HUES64 (cell line): ENCODE results near the gene COA8.
"Not testable (repeated sequence)": the region's sequence is repeated elsewhere in the genome, so short reads cannot be mapped to it uniquely, and the experiment has no call there.

Source experiments
- H3K27ac ChIP-seq: 2 replicates; pipeline ENCODE4 v1.7.0; 2013; ENCODE audit warnings: low read depth, low read length, inconsistent platforms
- H3K27me3 ChIP-seq: 2 replicates; pipeline ENCODE4 v1.6.1; 2013; ENCODE audit warnings: mild to moderate bottlenecking, low read length; ENCODE audit not compliant: insufficient read depth
- H3K36me3 ChIP-seq: 2 replicates; pipeline ENCODE4 v1.6.1; 2013; ENCODE audit warnings: mild to moderate bottlenecking, low read length; ENCODE audit not compliant: insufficient read depth
- H3K4me1 ChIP-seq: 2 replicates; pipeline ENCODE4 v1.6.1; 2013; ENCODE audit warnings: mild to moderate bottlenecking, low read length, moderate library complexity; ENCODE audit not compliant: insufficient read depth
- H3K4me3 ChIP-seq: 2 replicates; pipeline ENCODE4 v1.5.1; 2013; ENCODE audit warnings: mild to moderate bottlenecking, low read length, moderate library complexity
- H3K9ac ChIP-seq: 2 replicates; pipeline ENCODE4 v1.6.1; 2013; ENCODE audit warnings: mild to moderate bottlenecking, low read depth, low read length
- H3K9me3 ChIP-seq: 2 replicates; pipeline ENCODE4 v1.6.1; 2013; ENCODE audit warnings: low read depth, low read length; ENCODE audit not compliant: insufficient read depth
- WGBS: fragments of 150-250, 120-280 bp; methylation state at CpG from one replicate; pipeline ENCODE4 v1.1.7; 2013; ENCODE audit warnings: missing lambda C conversion rate; 5-methylcytosine and 5-hydroxymethylcytosine counted together

Gene COA8

GRCh38 chr14:103520657-103521437, 41.9 kb upstream of the COA8 start:
- Histone ChIP-seq H3K27ac (peak overlapping the region; percentile 55; the same call in 1 of the 2 replicates), H3K36me3 (peaks cover 16% of the 10 kb centered on the region), H3K27me3 (peaks cover 21% of the 10 kb centered on the region), H3K9ac (peak overlapping the region; percentile 43; the same call in 1 of the 2 replicates), H3K4me3 (peak overlapping the region; percentile 70), H3K4me1 (peaks cover 5% of the 10 kb centered on the region), H3K9me3 (no peaks in the 10 kb centered on the region)
- whole genome bisulfite sequencing = 5% methylated on average over 55 of the region's 66 CpGs

DNA sequence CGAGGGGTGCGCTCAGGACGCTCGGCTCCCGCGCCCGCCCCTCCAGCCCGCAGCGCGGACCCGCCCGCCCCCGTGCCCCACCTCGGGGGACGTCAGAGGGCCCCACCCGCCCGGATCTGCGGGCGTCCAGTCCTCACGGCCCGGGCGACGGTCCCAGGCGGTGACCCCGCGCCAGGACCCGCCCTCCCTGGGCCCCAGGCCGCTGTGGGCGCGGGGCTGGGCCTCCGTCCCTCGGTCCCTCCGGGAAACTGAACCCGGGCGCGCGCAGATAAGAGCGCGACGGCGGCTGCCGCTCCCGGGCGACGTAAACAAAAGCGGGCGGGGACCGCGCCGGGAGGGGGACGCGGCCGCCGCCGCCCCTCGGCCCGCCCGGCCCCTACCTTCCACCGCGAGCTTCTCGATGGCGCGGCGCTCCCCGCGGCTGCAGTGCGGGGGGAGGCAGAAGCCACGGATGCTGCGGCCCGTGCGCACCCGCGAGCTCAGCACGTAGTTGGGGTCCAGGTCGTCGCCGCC, 41.3 kb upstream of the COA8 start:
- H3K27ac ChIP-seq = peak overlapping the region; percentile 55; the same call in 1 of the 2 replicates
- WGBS = under 1% methylated on average over 77 of the region's 77 CpGs
- no peaks in the 10 kb centered on the region for H3K9me3 ChIP-seq
- H3K4me3 ChIP-seq = peak overlapping the region; percentile 70
- H3K9ac ChIP-seq = peak overlapping the region; percentile 54
- peaks cover 21% of the 10 kb centered on the region for H3K27me3 ChIP-seq
- H3K36me3 ChIP-seq = peaks cover 16% of the 10 kb centered on the region
- H3K4me1 ChIP-seq = peaks cover 5% of the 10 kb centered on the region

DNA sequence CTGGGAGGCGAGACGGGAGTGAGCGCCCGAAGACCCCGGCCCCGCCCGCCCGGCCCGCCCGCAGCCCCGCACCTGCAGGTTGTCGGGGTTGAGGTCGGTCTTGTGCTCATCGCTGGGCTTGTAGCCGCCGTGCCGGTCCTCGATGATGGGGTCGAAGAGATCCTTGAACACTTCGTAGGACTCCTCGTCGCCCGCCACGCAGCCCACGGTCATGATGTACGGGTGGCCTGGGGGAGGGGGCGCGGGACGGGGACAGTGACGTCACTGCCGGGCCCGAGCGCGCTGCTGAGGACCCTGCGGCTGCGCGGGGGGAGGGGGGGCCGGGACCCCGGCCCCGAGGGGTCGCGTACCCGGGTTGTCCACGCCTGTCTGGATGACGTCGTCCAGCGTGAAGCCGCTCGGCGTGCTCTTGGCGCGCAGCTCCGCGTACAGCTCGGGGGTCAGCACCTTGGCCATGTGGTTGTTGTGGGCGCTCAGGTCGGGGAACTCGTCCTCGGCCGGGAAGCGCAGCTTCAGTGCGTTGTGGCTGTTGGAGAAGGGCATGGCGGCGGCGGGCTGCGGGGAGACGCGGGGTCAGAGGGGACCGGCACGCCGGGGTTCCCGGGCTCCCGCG, 40.7 kb upstream of the COA8 start:
- Histone ChIP-seq H3K9me3 (no peaks in the 10 kb centered on the region), H3K4me3 (peak overlapping the region; percentile 70), H3K9ac (peak overlapping the region; percentile 69), H3K4me1 (peaks cover 5% of the 10 kb centered on the region), H3K36me3 (peaks cover 16% of the 10 kb centered on the region), H3K27ac (peak overlapping the region; percentile 50; the same call in 1 of the 2 replicates), H3K27me3 (peaks cover 21% of the 10 kb centered on the region)
- WGBS = under 1% methylated on average over 74 of the region's 74 CpGs

DNA sequence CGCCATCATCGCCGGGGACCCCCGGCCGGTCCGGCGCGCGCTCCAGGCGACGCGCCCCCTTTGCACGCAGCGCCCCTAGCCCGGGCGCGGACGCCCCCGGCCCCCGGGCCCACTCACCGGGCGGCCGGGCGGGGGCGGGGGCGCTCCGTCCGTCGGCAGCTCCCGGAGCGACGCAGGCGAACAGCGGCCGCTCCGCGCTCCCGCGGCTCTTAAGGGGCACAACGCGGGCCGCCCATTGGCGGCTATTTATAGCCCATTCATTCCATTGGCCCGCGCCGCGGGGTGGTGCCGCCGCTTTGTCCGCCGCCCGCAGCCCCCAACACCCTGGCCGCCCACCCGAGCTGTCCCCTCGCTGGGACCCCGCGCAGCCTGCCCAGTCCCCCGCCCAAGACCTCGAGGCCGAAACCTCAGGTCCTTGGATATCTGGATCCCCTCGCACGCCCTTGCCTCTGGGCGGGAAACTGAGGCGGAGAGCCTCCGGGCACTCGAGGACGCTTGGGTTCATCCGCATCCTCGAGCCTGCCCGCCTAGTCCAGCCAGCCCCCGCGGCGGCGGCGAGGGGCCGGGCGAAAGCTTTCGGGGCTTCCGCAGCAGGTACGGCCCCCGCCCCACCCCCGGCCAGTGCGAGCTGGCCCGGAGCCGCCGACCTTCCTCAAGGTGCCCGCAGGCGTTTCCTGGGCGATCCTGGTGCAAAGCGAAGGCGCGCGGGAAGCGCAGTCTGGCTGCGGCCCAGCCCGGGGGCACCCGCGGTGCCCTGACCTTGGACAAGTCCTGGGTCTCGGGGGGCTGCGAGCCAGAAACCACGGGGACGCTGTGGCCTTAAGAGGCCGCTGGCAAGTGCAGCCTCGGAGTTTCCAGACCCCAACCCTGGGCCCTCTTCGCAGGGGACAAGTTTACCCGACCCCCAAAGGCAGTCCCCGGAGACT, 39.8 kb upstream of the COA8 start, which contains the start of gene CKB:
CKB (minus strand) TSS at position 182 of the 926 bp plus-strand sequence. CDS start 337 bp downstream, outside the sequence.
- peaks cover 21% of the 10 kb centered on the region for H3K27me3 ChIP-seq
- H3K27ac ChIP-seq = peak within 1 kb of the TSS; percentile 55; the same call in 1 of the 2 replicates
- peaks cover 5% of the 10 kb centered on the region for H3K4me1 ChIP-seq
- peak within 1 kb of the TSS; percentile 70 for H3K4me3 ChIP-seq
- H3K9ac ChIP-seq = peak within 1 kb of the TSS; percentile 69
- peaks cover 16% of the 10 kb centered on the region for H3K36me3 ChIP-seq
- WGBS = under 1% methylated on average over 107 of the region's 107 CpGs
- no peaks in the 10 kb centered on the region for H3K9me3 ChIP-seq

DNA sequence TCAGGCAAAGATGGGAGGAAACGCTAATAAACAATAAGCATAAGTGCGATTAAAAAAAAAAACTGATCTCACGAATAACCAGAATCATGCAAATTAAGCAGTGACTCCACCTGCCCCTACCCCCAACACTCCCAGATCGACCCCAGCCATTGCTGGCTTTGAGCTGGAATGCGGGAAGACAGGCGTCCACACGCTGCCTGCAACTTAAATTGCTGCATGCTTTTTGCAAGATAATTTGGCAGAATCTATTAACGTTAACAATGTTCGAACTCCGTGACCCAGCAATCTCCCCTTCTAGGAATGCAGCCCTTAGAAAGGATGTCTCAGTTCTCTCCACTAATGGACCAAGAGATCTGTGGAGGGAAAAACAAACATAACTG, 39.2 kb upstream of the COA8 start:
- Histone ChIP-seq H3K4me1 (peaks cover 5% of the 10 kb centered on the region), H3K4me3 (peak overlapping the region; percentile 70), H3K9me3 (no peaks in the 10 kb centered on the region), H3K27me3 (peaks cover 21% of the 10 kb centered on the region), H3K9ac (peak overlapping the region; percentile 59), H3K36me3 (peaks cover 16% of the 10 kb centered on the region), H3K27ac (no peak overlapping the region)
- 31% methylated on average over 10 of the region's 10 CpGs for WGBS

GRCh38 chr14:103524002-103524935, 38.5 kb upstream of the COA8 start:
- H3K9ac ChIP-seq = no peak overlapping the region
- no peak overlapping the region for H3K27ac ChIP-seq

DNA sequence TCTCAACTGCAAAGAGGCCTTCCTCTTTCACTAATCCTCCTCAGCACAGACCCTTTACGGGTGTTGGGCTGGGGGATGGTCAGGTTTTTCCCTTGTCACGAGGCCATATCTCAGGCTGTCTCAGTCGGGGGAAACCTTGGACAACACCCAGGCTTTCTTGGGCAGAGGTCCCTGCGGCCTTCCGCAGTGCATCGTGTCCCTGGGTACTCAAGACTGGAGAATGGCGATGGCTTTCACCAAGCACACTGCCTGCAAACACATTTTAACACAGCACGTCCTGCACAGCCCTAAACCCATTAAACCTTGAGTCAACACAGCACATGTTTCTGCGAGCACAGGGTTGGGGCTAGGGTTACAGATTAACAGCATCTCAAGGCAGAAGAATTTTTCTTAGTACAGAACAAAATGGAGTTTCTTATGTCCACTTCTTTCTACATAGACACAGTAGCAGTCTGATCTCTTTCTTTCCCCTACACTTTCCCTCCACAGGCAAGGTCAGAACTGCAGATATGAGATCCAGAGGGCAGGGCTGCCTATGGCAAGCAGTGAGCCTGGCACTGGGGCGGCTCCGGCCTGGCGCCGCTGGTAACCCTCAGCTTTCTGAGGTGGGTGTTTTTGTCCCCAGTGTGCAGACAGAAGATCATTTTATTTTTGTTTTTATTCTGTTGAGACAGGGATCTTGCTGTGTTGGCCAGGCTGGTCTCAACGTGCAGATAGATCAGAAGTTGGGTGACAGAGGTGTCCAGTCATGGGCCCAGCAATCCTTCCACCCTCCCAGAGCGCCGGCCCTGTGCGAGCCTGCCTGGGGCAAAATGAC, 37.1 kb upstream of the COA8 start:
- H3K9me3 ChIP-seq, H3K36me3 ChIP-seq, H3K27ac ChIP-seq, H3K4me1 ChIP-seq, H3K9ac ChIP-seq, H3K4me3 ChIP-seq: not testable (repeated sequence)
- peaks cover 21% of the 10 kb centered on the region for H3K27me3 ChIP-seq
- WGBS = 77% methylated on average over 17 of the region's 17 CpGs

More at GRCh38 chr14:103524002-103524935, 38.5 kb upstream of the COA8 start:
- Histone ChIP-seq H3K36me3 (peaks cover 14% of the 10 kb centered on the region), H3K9me3 (no peaks in the 10 kb centered on the region), H3K4me3 (no peak overlapping the region), H3K4me1 (peaks cover 5% of the 10 kb centered on the region), H3K27me3 (peaks cover 21% of the 10 kb centered on the region)
- 78% methylated on average over 12 of the region's 12 CpGs for WGBS

- peaks cover 21% of the 10 kb centered on the region for H3K27me3 ChIP-seq
- no peaks in the 10 kb centered on the region for H3K36me3 ChIP-seq
- peaks cover 7% of the 10 kb centered on the region for H3K4me1 ChIP-seq
- no peak overlapping the region for H3K9ac ChIP-seq
- H3K4me3 ChIP-seq = no peak overlapping the region
- WGBS = 85% methylated on average over 8 of the region's 8 CpGs
- H3K9me3 ChIP-seq = no peaks in the 10 kb centered on the region
- no peak overlapping the region for H3K27ac ChIP-seq
Observed at GRCh38 chr14:103526247-103526913, 36.4 kb upstream of the COA8 start.

- Histone ChIP-seq H3K4me1 (peaks cover 7% of the 10 kb centered on the region), H3K4me3 (no peak overlapping the region), H3K9me3 (no peaks in the 10 kb centered on the region), H3K9ac (no peak overlapping the region), H3K36me3 (no peaks in the 10 kb centered on the region), H3K27me3 (peaks cover 21% of the 10 kb centered on the region), H3K27ac (no peak overlapping the region)
- WGBS = no CpG with 5 or more reads among the region's 1 CpG
Observed at GRCh38 chr14:103526914-103527248, 35.9 kb upstream of the COA8 start.
